GM18502 (cell line): ENCODE results near the gene PXMP2.

Source experiments
- ATAC-seq: cut with Tn5 transposase; IDR thresholded peaks from one replicate; pipeline ENCODE4 v1.9.1; 2021; ENCODE audit warnings: mild to moderate bottlenecking; ENCODE audit not compliant: unreplicated experiment, poor library complexity

PXMP2 gene

DNA sequence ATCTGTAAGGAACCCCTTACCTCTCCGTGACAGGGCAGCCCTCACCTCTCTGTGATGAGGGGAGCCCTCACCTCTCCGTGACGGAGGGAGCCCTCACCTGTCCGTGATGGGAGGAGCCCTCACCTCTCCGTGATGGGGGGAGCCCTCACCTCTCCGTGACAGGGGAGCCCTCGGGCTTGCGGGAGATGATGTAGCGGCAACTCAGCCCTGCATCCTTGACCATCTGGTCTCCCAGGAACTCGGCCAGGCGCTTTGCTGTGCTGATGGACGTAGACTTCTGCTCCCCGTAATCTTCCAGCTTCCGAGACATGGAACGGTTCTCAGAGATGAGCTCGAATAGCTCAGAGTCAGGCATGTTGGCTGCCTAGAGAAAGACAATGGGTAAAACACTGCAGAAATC, 28.2 kb upstream of the PXMP2 start:
- ATAC-seq = no peak

DNA sequence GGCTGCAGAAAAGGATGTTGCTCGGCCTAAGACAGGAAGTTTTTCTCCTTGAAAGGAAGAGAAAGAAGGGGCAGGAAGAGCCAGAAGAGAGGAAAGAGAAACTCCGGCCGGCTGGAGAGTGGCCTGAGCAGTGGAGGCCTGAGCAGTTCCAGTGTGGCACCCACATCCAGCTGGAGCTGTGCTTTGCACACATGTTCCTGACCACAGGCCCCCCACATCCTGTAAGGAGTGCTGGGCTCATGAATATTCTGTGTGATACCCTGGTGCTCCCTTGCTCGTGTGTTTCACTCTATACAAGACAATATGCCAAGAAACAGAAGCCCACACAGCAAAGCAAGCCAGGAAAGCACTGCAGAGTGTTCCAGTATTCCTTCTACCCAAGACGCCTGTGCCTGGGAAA, 27.3 kb upstream of the PXMP2 start:
- ATAC-seq = no peak

DNA sequence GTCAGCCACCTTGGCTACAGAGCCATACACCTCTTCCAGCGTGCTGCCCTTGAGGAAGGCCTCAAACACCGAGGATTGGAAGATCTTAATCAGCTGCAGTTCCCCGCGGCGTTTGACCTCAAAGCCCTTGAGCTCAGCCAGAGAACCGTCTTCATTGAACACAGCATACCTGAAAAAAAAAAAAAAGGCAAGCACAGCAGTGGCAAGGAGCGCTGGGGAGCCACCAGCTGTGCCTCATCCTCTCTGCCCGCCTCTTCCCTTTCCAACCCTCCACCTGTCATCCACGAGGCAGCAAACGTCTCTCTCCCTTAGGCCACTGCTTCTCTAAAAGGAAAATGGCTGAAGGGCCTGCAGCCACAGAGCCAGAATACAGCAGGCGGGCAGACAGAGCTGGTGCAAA, 26.4 kb upstream of the PXMP2 start:
- no peak for ATAC-seq

DNA sequence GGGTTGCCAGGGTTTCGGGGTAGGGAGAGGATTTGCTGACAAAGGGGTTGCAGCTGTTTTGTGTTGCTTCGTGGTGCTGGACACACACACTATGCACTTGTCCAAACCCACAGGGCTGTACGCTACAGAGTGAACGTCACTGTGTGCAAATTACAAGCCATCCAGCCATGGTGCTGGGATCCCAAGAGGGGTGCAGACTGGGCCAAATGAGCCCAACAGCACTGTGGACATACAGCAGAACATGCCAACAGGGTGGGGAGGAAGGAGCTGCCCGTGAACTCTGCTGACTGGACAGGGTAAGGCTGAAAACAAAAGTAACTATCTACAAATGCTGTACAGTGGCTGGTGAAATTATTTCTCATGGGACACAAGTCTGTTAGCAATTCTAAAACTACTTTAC, 25.4 kb upstream of the PXMP2 start:
- no peak for ATAC-seq

DNA sequence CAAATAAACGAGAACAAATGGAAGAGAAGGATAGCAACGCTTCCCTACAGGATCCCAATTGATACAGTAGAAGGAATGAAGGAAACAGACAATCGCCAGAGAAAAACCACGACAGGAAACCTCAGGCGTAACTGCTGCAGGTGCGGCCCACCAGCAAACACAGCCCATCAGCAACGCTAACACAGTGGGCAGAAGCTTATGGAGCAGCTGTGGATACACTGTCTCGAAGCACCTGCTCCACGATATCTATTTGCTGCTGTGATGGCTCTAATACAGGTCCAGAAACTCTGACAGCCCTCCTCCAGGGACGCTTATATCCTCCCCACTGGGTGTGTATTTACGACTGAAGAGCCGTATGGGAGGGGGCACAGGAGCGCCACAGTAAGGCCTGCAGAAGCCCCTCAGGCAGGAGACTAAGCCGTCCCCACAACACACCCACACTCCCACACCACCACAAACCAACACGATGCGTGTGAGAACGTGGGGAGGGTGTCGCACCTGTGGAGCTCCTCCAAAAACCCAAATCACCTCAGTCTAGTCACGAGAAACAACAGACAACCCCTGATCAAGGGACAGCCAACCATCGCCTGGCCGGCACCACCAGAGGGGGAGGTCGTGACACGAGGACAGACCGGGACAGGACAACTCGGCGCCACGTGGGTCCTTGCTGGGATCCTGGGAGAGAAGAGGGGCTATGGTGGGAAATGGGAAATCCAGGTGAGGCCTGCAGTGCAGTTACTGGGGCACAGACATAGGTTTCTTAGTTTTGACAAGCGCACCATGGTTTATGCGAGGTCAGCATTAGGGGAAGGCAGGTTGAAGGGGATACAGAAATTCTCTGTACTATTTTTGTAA, 24.3 kb upstream of the PXMP2 start:
- no peak for ATAC-seq

DNA sequence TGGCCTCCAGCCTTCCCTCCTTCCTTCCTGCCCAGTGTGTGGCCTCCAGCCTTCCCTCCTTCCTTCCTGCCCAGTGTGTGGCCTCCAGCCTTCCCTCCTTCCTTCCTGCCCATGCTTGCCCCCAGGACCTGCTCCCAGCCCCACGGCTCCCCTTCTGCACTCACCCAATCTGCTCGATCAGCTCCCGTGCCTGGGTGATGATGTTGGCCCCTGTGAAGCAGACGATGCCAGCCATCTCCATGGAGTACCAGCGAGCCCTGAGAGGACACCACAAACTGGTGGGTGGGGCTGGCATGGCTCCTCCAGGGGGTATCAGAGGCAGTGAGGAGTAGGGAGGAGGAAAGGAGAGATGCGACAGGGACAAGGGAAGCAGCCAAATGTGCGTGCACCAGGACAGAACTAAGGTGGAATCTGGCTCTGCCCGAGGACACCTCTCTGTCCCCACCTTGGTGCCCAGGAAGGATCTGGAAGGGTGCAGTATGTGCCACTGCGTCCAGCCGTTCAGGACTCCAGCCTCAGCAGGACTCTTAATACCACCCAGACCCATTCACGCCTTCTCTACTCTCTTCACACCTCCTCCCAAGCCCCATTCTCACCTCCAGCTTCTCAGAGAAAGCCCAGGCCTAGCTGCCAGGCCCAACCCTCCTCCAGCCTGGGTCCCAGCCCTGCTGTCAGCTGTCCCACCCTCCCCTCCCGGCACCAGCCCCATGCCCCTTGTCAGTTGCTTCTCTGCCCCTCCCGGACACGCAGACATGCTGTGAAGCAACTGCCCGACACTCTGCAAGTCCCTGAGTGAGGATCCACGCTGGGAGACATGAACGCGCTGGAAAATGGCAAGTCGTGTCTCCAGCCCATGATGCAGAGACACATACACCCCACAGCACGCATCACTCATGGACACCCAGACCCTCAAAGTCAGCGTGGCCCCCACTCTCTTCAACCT, 22.9 kb upstream of the PXMP2 start:
- ATAC-seq = no peak

DNA sequence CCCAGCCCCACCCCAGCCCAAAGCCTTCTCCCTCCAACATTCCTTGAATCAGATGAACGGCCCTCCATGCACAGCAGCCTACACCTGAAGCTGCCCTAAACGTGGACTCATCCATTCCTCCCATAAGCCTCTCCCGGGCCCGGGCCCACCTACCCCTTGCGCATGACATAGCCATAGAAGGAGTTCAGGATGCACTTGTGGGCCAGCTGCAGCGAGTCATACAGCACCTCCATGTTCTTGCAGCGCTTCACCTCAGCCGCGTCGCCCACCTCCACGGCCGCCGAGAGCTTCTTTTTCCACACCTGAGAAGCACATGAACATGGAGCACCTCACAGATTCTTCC, 22.3 kb upstream of the PXMP2 start:
- no peak for ATAC-seq

DNA sequence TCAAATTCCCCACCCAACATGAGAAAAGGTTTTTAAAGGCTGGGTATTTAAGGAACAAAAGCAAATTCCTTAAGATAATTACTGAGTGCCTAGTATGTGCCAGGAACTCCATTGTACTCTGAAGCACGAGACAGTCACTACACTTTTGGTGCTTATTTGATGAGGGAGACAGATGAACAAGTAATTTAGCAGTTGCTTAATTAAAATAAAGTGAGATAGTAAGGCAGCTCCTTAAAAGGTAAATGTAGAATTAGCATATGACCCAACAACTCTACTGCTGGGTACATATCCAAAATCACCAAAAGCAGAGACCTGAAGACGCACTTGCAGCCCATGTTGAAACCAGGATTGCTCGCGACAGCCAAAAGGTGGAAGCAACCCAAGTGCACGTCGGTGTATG, 21.6 kb upstream of the PXMP2 start:
- no peak for ATAC-seq

DNA sequence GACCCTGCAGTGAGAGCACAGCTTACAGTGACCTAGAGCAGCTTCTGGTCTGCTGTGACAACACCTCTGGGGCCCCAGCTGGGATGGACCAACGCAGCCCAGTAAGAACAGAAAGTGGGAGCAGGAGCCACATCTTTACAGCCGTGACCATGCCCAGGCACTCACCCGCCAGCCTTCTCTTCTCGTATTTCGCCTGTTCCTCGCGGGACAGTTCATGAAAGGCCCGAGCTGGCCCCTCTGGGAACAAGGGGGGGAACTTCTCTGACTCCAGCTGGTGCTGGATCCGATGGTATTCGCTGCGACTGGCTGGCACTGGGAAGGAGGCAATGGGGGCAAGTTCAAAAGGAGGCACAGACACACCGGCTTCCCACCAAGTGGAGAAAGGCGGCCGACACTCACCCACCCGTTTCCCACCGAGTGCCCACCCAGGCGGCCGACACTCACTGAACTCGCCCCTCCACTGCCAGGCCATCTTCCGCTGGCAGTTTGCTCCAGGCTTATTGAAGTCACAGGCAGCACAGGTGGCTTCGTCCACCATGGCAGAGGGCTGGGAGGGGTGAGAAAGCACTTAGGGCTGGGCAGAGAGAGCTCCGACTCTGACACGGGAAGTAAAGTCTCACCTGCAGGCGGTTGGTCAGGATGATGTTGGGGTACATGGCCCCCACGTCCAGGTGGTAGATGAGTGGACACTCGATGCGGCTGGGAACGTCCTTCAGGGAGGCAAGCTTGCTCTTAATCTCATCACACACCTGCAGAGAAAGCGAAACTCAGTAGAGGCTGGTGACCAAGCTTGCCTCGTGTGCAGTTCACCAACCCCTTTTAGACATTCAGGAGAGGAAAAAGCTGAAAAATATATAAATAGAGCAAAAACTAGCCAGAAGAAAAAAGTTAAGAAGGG, 18.9 kb upstream of the PXMP2 start:
- no peak for ATAC-seq

DNA sequence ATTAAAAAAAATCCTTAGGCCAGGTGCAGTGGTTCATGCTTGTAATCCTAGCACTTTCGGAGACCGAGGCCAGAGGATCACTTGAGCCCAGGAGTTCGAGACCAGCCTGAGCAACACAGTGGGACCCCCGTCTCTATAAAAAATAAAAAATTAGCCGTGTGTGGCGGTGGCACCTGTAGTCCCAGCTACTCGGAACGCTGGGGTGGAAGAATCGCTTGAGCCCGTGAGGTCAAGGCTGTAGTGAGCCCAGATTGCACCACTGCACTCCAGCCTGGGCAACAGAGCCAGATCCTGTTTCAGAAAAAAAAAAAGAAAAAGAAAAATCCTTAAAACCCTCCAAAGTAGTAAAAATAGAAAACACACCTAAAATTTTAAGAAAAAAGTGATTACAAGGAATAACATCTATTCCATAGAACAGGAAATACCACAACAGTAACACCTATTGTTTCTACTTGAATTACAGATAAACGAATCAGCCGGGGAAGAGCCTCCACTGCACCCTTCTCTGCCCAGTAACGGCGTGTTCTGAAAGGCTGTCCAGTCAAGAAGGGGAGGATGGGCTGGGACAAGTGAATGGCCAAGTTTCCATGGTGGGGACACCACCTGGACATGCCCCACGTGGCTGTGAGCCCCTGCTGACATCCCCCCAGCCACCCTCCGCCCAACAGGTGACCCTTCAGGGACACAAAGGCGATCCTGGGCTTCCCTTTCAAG, 18.1 kb upstream of the PXMP2 start:
- no peak for ATAC-seq

DNA sequence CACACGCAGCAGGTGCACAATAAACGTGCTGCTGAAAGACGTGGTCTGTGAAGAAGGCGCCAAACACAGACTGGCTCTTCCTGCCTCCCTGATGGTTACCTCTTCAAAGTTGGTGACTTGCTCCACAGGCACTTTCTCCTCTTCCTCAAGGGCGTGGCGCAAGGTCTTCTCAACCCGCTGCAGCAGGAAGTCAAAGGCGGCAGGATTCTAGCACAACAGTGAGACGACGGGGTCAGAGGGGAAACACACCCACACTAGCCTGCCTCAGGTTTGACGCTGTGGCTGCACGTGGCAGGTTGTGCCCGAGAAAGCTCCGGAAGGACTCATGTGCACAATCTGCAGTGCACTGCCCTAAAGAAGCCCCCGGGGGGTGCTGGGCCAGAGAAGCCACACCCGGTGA, 15.3 kb upstream of the PXMP2 start:
- ATAC-seq = no peak

DNA sequence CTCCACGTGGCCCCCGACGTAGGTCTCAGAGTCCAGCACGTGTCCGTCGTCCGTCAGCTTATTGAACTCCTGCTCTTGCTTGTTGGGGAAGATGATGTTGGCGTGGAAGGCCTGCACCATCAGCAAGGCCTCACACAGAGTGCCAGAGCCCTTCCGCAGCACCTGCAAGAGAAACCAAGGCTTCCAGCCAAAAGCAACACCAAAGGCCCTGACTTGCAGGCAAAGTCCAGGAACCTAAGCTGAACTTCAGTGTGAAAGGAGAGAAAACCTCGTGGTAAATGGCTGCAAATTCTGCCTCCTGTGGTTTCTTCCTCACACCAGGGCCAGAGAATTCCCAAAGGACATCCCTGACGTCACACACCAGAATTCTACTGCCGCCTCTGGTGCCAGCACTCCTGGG, 14.7 kb upstream of the PXMP2 start:
- ATAC-seq = no peak

DNA sequence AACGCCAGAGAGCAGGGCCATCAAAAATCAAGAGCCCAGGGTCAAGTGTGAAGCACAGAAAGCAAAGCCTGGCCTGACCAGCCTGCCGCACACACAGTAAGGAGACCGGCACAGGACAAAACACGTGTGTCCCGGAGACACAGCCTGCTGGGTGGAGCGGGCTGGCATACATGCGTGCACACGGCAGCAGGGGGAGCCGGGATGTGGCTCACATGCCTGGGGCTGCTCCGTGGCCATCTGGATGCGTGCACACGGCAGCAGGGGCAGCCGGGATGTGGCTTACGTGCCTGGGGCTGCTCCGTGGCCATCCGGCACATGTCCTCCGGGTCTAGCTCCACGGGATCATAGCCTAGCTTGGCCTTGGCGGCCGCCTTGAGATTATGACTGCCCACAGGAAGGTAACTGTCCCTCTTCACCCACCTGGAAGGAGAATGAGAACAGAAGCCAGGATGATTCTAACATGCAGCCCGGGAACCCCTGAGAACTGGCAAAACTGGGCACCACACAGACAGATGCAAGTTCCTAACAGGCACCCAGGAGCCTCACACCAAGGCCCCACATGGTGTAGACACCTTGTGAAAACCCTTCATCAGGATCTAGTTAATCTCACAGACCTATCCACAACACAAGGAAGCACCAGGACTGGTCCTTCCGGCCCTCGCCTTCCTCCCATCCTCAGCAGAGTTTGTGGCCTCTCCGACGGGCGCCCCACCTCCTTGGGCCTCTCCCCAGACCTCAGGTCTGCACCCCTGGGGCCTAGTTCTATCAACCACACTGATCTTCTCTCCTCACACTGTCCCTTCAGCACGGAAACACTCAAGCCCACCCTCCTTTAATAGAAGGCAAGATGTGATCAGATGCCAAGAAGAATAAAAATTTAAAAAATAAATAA, 13.9 kb upstream of the PXMP2 start:
- no peak for ATAC-seq

DNA sequence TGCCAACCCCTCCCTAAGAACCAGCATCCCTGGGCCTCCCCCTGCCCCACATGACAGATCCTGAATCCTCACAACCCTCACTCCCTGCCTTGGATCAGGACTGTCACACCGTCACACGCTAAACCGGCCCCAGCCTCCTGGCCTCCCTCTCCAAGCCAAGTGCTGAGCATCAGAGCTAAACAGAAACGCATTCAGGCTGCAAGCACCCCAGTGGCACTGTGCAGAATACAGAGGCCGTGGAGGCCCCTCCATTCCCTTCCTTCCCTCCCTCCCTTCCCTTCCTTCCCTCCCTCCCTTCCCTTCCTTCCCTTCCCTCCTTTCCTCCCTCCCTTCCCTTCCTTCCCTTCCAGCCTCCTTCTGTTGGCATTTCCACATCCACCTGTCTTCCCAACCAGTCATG, 12.8 kb upstream of the PXMP2 start:
- no peak for ATAC-seq

DNA sequence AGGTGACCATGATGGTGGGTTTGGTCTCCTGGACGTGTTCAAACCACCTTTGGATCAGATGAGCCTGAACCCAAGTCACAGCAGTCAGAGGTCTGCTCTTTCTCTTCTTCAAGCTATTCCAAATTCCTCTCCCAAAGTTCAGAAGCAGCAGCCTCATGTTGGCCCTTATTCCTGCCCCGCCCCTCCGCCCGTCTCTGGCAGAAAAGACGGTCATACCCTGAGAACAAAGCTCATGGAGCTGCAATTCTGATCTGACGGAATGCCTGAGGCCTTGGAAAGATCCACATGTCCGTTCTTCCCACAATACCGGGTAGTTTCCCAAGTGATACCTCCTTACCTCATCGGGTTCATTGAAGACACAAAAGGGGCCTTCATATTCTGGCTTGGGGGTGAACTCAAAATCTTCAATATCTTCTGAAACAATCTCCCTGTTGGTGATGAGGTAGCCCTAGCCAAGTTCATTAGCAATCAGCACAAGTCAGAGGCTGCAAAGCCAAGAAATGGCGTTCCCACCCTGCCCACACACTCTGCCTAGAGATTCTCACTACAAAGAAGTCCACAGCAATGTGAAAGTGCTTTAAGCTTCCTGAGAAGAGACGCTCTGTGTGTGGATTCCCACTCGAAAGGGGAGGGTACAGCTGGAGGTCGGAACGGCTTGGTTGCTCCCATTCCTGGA, 11.5 kb upstream of the PXMP2 start:
- no peak for ATAC-seq

DNA sequence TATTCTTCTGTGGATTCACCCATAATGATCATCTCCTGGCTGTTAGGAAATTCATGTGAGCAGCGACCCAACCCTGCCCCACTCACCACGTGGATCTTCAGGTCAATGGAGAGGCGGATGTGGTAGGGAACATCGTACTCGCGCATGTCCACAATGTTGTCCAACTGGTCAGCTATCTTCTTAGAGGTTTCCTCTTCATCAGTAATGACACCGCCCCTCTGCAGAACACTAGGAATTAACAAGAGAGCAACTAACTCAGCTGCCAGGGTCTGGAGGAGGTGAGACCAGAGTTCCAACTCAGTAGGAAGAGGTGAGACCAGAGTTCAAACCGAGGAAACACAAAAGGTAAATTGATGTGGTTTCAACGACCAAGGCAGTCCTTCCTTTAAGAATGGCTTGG, 9.9 kb upstream of the PXMP2 start:
- ATAC-seq = no peak

DNA sequence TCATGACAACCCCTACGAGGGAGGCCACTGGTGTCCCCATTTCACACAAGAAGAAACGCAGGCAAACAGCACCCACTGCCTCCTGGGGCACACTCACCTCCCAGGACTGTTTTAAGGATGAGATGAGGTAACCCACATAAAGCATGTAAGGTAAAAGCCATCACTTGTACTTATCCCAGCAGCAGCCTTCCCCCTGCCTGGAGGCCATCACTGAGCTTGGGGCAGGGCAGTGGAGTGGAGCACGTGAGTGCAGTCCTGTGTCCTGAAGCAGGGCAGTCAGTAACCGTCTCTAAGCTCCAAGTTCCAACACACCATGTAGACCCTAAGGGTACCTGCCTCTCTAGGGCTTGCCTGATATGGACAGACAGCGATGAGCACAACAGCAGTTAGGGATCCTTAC, 2.0 kb upstream of the PXMP2 start:
- ATAC-seq = no peak

DNA sequence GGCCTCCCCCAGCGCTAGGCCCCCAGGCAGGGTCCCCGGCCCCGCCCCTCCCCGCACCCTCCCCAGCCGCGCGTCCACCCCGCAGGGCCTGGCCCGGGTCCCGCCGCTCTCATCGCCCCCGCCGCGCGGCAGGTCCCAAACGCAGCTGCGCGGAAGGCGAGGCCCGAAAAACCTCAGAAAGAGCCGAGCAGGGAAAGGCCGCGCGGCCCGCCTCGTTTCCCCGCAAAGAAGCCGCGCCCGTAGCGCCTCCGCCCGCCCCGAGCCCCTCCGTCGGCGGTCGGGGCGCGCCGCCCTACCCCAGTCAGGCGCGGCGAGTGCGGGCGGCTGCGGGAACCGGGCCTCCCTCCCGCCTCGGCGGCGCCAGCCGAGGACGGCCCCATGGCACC, 569 bp upstream of the PXMP2 start:
- ATAC-seq = peak; percentile 18

DNA sequence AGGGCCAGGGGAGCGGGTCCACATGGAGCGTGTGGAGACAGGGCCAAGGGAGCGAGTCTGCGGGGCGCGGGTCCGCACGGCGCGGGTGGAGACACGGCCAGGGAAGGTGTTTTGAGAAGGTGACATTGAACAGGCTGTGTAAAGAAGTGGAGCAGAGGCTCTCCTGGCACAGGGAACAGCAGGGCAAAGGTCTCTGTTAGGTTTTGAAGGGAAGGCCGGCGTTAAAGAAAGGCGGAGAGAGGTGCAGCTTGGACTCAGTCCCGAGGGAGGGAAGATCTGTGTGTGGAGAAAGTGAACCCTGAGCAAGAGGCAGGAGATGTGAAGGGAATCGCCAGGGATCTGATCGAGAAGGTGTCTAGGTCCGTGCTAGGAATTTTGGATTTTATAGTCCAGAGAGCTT, 1.8 kb downstream of the PXMP2 start:
- no peak for ATAC-seq
